HPDE6-E6E7 (cell line): Measurements from ENCODE around the gene CDH16.
A peak's percentile ranks its signal among the peaks of the same experiment; 100 is the strongest.

ENCODE experiments used
- DNase-seq: peaks from one replicate; pipeline ENCODE4 v3.0.0; 2011; ENCODE audit warnings: missing footprints; ENCODE audit errors: extremely low spot score

Gene CDH16

GRCh38 chr16:66895999-66896398, 22.7 kb downstream of the CDH16 start:
- DNase-seq, result no peak

- no peak for DNase-seq
Observed at GRCh38 chr16:66895689-66895979, 23.1 kb downstream of the CDH16 start.

- peak; percentile 75 for DNase-seq
Observed at GRCh38 chr16:66894948-66895688, 23.6 kb downstream of the CDH16 start.

- DNase-seq, result no peak
Observed at GRCh38 chr16:66894055-66894454, 24.6 kb downstream of the CDH16 start.

GRCh38 chr16:66891797-66892196, 26.9 kb downstream of the CDH16 start:
- no peak for DNase-seq

- DNase-seq, result no peak
Observed at GRCh38 chr16:66891360-66891759, 27.3 kb downstream of the CDH16 start.

- no peak for DNase-seq
Observed at GRCh38 chr16:66890799-66891198, 27.9 kb downstream of the CDH16 start.

- no peak for DNase-seq
Observed at GRCh38 chr16:66889622-66890021, 29.1 kb downstream of the CDH16 start.

- DNase-seq, result no peak
Observed at GRCh38 chr16:66888647-66889615, 29.8 kb downstream of the CDH16 start.

GRCh38 chr16:66886914-66887313, 31.8 kb downstream of the CDH16 start:
- DNase-seq, result no peak

- DNase-seq, result no peak
Observed at GRCh38 chr16:66886321-66886720, 32.4 kb downstream of the CDH16 start.

- DNase-seq, result no peak
Observed at GRCh38 chr16:66885491-66885890, 33.2 kb downstream of the CDH16 start.

GRCh38 chr16:66882702-66883101, 36.0 kb downstream of the CDH16 start:
- no peak for DNase-seq

- no peak for DNase-seq
Observed at GRCh38 chr16:66881964-66882508, 36.6 kb downstream of the CDH16 start.

GRCh38 chr16:66881560-66881959, 37.1 kb downstream of the CDH16 start:
- no peak for DNase-seq

- DNase-seq, result no peak
Observed at GRCh38 chr16:66881014-66881417, 37.7 kb downstream of the CDH16 start.

- peak; percentile 98 for DNase-seq
Observed at GRCh38 chr16:66880288-66881013, 38.2 kb downstream of the CDH16 start, which contains the start of gene PDP2. Gene PDP2, plus strand, starts transcription at chr16:66880515. Its CDS starts 3,770 bp downstream, at chr16:66884285.

- no peak for DNase-seq
Observed at GRCh38 chr16:66878067-66878466, 40.6 kb downstream of the CDH16 start.

- no peak for DNase-seq
Observed at GRCh38 chr16:66874079-66874775, 44.5 kb downstream of the CDH16 start.

GRCh38 chr16:66873685-66874055, 45.0 kb downstream of the CDH16 start:
- no peak for DNase-seq

GRCh38 chr16:66872943-66873684, 45.6 kb downstream of the CDH16 start:
- peak; percentile 93 for DNase-seq
